ENCODE measurements around the gene EN1. TPM values are rescaled to one million over a fixed set of nuclear protein-coding genes. Genes with fewer than 3 reads are reported as not detected.

The EN1 gene
- total RNA-seq, 5 donors from 2014 or later (not counting 1 experiment from before 2014, with no cell fraction given): not detected

GRCh38 chr2:118812552-118812951 lies 34.9 kb downstream of the EN1 start:
- Histone ChIP-seq H3K4me3 (ENCODE audit: control insufficient read depth in 1 of 2, extremely low read depth in 1 of 2, low read length in 1 of 2) (no peak overlapping the region), H3K36me3 (ENCODE audit: control insufficient read depth in 2 of 2, extremely low read depth in 1 of 2, insufficient read depth in 1 of 2, low read length in 1 of 2) (no peaks in the 10 kb centered on the region), H3K27ac (ENCODE audit: low read length) (no peak overlapping the region), H3K9me3 (no peaks in the 10 kb centered on the region), H3K27me3 (replicated peaks in 1 of 2; ENCODE audit: control insufficient read depth in 2 of 2, extremely low read depth in 1 of 2, insufficient read depth in 2 of 2, low read length in 1 of 2) (peaks cover 6 to 61% of the 10 kb centered on the region in 2 experiments), H3K4me1 (ENCODE audit: control insufficient read depth in 1 of 2, extremely low read depth in 1 of 2, insufficient read depth in 2 of 2, low read length in 2 of 2) (peaks cover 0 to 7% of the 10 kb centered on the region in 2 experiments)
- no peak overlapping the region for H3K27ac Mint-ChIP-seq
- H3K27me3 Mint-ChIP-seq: peaks cover 54 to 73% of the 10 kb centered on the region in 2 donors
- H3K36me3 Mint-ChIP-seq: no peaks in the 10 kb centered on the region
- 46% methylated on average over 6 of the region's 6 CpGs for WGBS (ENCODE audit: insufficient coverage)
- no peaks in the 10 kb centered on the region for H3K9me3 Mint-ChIP-seq
- H3K4me3 Mint-ChIP-seq: no peak overlapping the region
- H3K4me1 Mint-ChIP-seq: peaks cover 0 to 8% (median 6%) of the 10 kb centered on the region in 3 donors
- peak in 1 of 4 experiments; percentile 21 for ATAC-seq (replicated peaks in 1 of 4)
- CTCF ChIA-PET: no interaction called here
- DNase-seq: no peak
- POLR2A ChIA-PET: interaction anchor here in 1 of 2 donors (0.6 kb wide), 1 partner anchor 852 kb away, joined by 3 read pairs; no protein-coding TSS in a partner anchor

GRCh38 chr2:118811514-118812115 lies 35.8 kb downstream of the EN1 start:
- H3K27ac ChIP-seq (ENCODE audit: low read length): no peak overlapping the region
- ChIA-PET POLR2A (no interaction called here), CTCF (no interaction called here)
- peaks cover 53 to 75% of the 10 kb centered on the region in 2 donors for H3K27me3 Mint-ChIP-seq
- H3K4me3 ChIP-seq (ENCODE audit: control insufficient read depth in 1 of 2, extremely low read depth in 1 of 2, low read length in 1 of 2): no peak overlapping the region
- no peaks in the 10 kb centered on the region for H3K36me3 ChIP-seq (ENCODE audit: control insufficient read depth in 2 of 2, extremely low read depth in 1 of 2, insufficient read depth in 1 of 2, low read length in 1 of 2)
- H3K9me3 ChIP-seq: no peaks in the 10 kb centered on the region
- WGBS (ENCODE audit: insufficient coverage): no CpG with 5 or more reads among the region's 2 CpGs
- H3K27me3 ChIP-seq (replicated peaks in 1 of 2; ENCODE audit: control insufficient read depth in 2 of 2, extremely low read depth in 1 of 2, insufficient read depth in 2 of 2, low read length in 1 of 2): peaks cover 9 to 67% of the 10 kb centered on the region in 2 experiments
- no peaks in the 10 kb centered on the region for H3K9me3 Mint-ChIP-seq
- peaks cover 0 to 7% of the 10 kb centered on the region in 2 experiments for H3K4me1 ChIP-seq (ENCODE audit: control insufficient read depth in 1 of 2, extremely low read depth in 1 of 2, insufficient read depth in 2 of 2, low read length in 2 of 2)
- no peaks in the 10 kb centered on the region for H3K36me3 Mint-ChIP-seq
- no peak overlapping the region for H3K4me3 Mint-ChIP-seq
- H3K27ac Mint-ChIP-seq: no peak overlapping the region
- ATAC-seq (replicated peaks in 1 of 4) (no peak), DNase-seq (no peak)
- peaks cover 0 to 8% (median 6%) of the 10 kb centered on the region in 3 donors for H3K4me1 Mint-ChIP-seq

GRCh38 chr2:118810766-118811165 lies 36.7 kb downstream of the EN1 start:
- Mint-ChIP-seq H3K9me3 (no peaks in the 10 kb centered on the region), H3K4me1 (peaks cover 0 to 8% (median 8%) of the 10 kb centered on the region in 3 donors), H3K27ac (no peak overlapping the region), H3K36me3 (no peaks in the 10 kb centered on the region), H3K4me3 (no peak overlapping the region), H3K27me3 (peaks cover 49 to 76% of the 10 kb centered on the region in 2 donors)
- POLR2A ChIA-PET: no interaction called here
- Histone ChIP-seq H3K4me1 (ENCODE audit: control insufficient read depth in 1 of 2, extremely low read depth in 1 of 2, insufficient read depth in 2 of 2, low read length in 2 of 2) (peaks cover 0 to 7% of the 10 kb centered on the region in 2 experiments), H3K4me3 (ENCODE audit: control insufficient read depth in 1 of 2, extremely low read depth in 1 of 2, low read length in 1 of 2) (no peak overlapping the region), H3K36me3 (ENCODE audit: control insufficient read depth in 2 of 2, extremely low read depth in 1 of 2, insufficient read depth in 1 of 2, low read length in 1 of 2) (no peaks in the 10 kb centered on the region), H3K27me3 (replicated peaks in 1 of 2; ENCODE audit: control insufficient read depth in 2 of 2, extremely low read depth in 1 of 2, insufficient read depth in 2 of 2, low read length in 1 of 2) (peaks cover 9 to 64% of the 10 kb centered on the region in 2 experiments), H3K9me3 (no peaks in the 10 kb centered on the region), H3K27ac (ENCODE audit: low read length) (no peak overlapping the region)
- DNase-seq (no peak), ATAC-seq (replicated peaks in 1 of 4) (no peak)
- 77% methylated on average over 6 of the region's 7 CpGs for WGBS (ENCODE audit: insufficient coverage)
- CTCF ChIA-PET: no interaction called here

GRCh38 chr2:118808429-118808809 lies 39.0 kb downstream of the EN1 start:
- Mint-ChIP-seq H3K4me3 (peak overlapping the region in 2 of 3 donors; percentile 26 to 35), H3K4me1 (peaks cover 0 to 8% (median 8%) of the 10 kb centered on the region in 3 donors), H3K9me3 (no peaks in the 10 kb centered on the region), H3K27ac (no peak overlapping the region), H3K36me3 (no peaks in the 10 kb centered on the region), H3K27me3 (peaks cover 56 to 66% of the 10 kb centered on the region in 2 donors)
- Histone ChIP-seq H3K4me1 (ENCODE audit: control insufficient read depth in 1 of 2, extremely low read depth in 1 of 2, insufficient read depth in 2 of 2, low read length in 2 of 2) (peaks cover 0 to 7% of the 10 kb centered on the region in 2 experiments), H3K9me3 (no peaks in the 10 kb centered on the region), H3K4me3 (ENCODE audit: control insufficient read depth in 1 of 2, extremely low read depth in 1 of 2, low read length in 1 of 2) (no peak overlapping the region), H3K36me3 (ENCODE audit: control insufficient read depth in 2 of 2, extremely low read depth in 1 of 2, insufficient read depth in 1 of 2, low read length in 1 of 2) (no peaks in the 10 kb centered on the region), H3K27ac (ENCODE audit: low read length) (no peak overlapping the region), H3K27me3 (replicated peaks in 1 of 2; ENCODE audit: control insufficient read depth in 2 of 2, extremely low read depth in 1 of 2, insufficient read depth in 2 of 2, low read length in 1 of 2) (peaks cover 9 to 48% of the 10 kb centered on the region in 2 experiments)
- ATAC-seq (replicated peaks in 1 of 4) (no peak), DNase-seq (no peak)
- CTCF ChIA-PET: interaction anchor here in 1 of 2 donors (0.7 kb wide), 1 partner anchor 970 kb away, joined by 3 read pairs; no protein-coding TSS in a partner anchor
- WGBS (ENCODE audit: insufficient coverage): 13% methylated on average over 16 of the region's 16 CpGs
- POLR2A ChIA-PET: no interaction called here

GRCh38 chr2:118807668-118808428 lies 39.6 kb downstream of the EN1 start:
- POLR2A ChIA-PET: no interaction called here
- Mint-ChIP-seq H3K27me3 (peaks cover 57 to 66% of the 10 kb centered on the region in 2 donors), H3K27ac (no peak overlapping the region), H3K9me3 (no peaks in the 10 kb centered on the region), H3K36me3 (no peaks in the 10 kb centered on the region), H3K4me3 (peak overlapping the region in 1 of 3 donors; percentile 35), H3K4me1 (peaks cover 0 to 8% (median 8%) of the 10 kb centered on the region in 3 donors)
- CTCF ChIA-PET: interaction anchor here in 1 of 2 donors (0.7 kb wide), 1 partner anchor 969 kb away, joined by 3 read pairs; no protein-coding TSS in a partner anchor
- H3K36me3 ChIP-seq (ENCODE audit: control insufficient read depth in 2 of 2, extremely low read depth in 1 of 2, insufficient read depth in 1 of 2, low read length in 1 of 2): no peaks in the 10 kb centered on the region
- peaks cover 11 to 43% of the 10 kb centered on the region in 2 experiments for H3K27me3 ChIP-seq (replicated peaks in 1 of 2; ENCODE audit: control insufficient read depth in 2 of 2, extremely low read depth in 1 of 2, insufficient read depth in 2 of 2, low read length in 1 of 2)
- no CpG with 5 or more reads among the region's 13 CpGs for WGBS (ENCODE audit: insufficient coverage)
- no peak for ATAC-seq (replicated peaks in 1 of 4)
- DNase-seq: no peak
- no peak overlapping the region for H3K4me3 ChIP-seq (ENCODE audit: control insufficient read depth in 1 of 2, extremely low read depth in 1 of 2, low read length in 1 of 2)
- H3K4me1 ChIP-seq (ENCODE audit: control insufficient read depth in 1 of 2, extremely low read depth in 1 of 2, insufficient read depth in 2 of 2, low read length in 2 of 2): peaks cover 0 to 7% of the 10 kb centered on the region in 2 experiments
- H3K9me3 ChIP-seq: no peaks in the 10 kb centered on the region
- no peak overlapping the region for H3K27ac ChIP-seq (ENCODE audit: low read length)

GRCh38 chr2:118806797-118807667 lies 40.4 kb downstream of the EN1 start:
- DNase-seq (no peak), ATAC-seq (replicated peaks in 1 of 4) (no peak)
- Histone ChIP-seq H3K36me3 (ENCODE audit: control insufficient read depth in 2 of 2, extremely low read depth in 1 of 2, insufficient read depth in 1 of 2, low read length in 1 of 2) (no peaks in the 10 kb centered on the region), H3K9me3 (no peaks in the 10 kb centered on the region), H3K27ac (ENCODE audit: low read length) (no peak overlapping the region), H3K4me1 (ENCODE audit: control insufficient read depth in 1 of 2, extremely low read depth in 1 of 2, insufficient read depth in 2 of 2, low read length in 2 of 2) (peaks cover 0 to 7% of the 10 kb centered on the region in 2 experiments), H3K4me3 (ENCODE audit: control insufficient read depth in 1 of 2, extremely low read depth in 1 of 2, low read length in 1 of 2) (no peak overlapping the region), H3K27me3 (replicated peaks in 1 of 2; ENCODE audit: control insufficient read depth in 2 of 2, extremely low read depth in 1 of 2, insufficient read depth in 2 of 2, low read length in 1 of 2) (peaks cover 12 to 39% of the 10 kb centered on the region in 2 experiments)
- no peaks in the 10 kb centered on the region for H3K9me3 Mint-ChIP-seq
- ChIA-PET CTCF (no interaction called here), POLR2A (no interaction called here)
- H3K36me3 Mint-ChIP-seq: no peaks in the 10 kb centered on the region
- no peak overlapping the region for H3K27ac Mint-ChIP-seq
- WGBS (ENCODE audit: insufficient coverage): 39% methylated on average over 14 of the region's 23 CpGs
- H3K4me1 Mint-ChIP-seq: peaks cover 0 to 8% (median 8%) of the 10 kb centered on the region in 3 donors
- H3K4me3 Mint-ChIP-seq: no peak overlapping the region
- peaks cover 49 to 59% of the 10 kb centered on the region in 2 donors for H3K27me3 Mint-ChIP-seq
